ENCODE data around the gene EPN2.

GRCh38 chr17:19253112-19253511 lies 15.9 kb downstream of the EPN2 start:
- TF ChIP-seq CTCF (optimal IDR thresholded peaks at IDR 0.05 in 1 of 3, IDR thresholded peaks at IDR 0.05 in 1 of 3, conservative IDR thresholded peaks at IDR 0.05 in 1 of 3; ENCODE audit: extremely low read depth in 1 of 3, insufficient read depth in 2 of 3, low read length in 3 of 3) (no peak), EZH2 (IDR thresholded peaks at IDR 0.05; ENCODE audit: low read length) (no peak)

Data from keratinocyte (primary cell).